CMK (cell line): ENCODE results near the gene CCDC167.

Source experiments
- DNase-seq: peaks from one replicate; pipeline ENCODE4 v3.0.0-alpha.2; 2010; ENCODE audit warnings: low read depth

Gene CCDC167

DNA sequence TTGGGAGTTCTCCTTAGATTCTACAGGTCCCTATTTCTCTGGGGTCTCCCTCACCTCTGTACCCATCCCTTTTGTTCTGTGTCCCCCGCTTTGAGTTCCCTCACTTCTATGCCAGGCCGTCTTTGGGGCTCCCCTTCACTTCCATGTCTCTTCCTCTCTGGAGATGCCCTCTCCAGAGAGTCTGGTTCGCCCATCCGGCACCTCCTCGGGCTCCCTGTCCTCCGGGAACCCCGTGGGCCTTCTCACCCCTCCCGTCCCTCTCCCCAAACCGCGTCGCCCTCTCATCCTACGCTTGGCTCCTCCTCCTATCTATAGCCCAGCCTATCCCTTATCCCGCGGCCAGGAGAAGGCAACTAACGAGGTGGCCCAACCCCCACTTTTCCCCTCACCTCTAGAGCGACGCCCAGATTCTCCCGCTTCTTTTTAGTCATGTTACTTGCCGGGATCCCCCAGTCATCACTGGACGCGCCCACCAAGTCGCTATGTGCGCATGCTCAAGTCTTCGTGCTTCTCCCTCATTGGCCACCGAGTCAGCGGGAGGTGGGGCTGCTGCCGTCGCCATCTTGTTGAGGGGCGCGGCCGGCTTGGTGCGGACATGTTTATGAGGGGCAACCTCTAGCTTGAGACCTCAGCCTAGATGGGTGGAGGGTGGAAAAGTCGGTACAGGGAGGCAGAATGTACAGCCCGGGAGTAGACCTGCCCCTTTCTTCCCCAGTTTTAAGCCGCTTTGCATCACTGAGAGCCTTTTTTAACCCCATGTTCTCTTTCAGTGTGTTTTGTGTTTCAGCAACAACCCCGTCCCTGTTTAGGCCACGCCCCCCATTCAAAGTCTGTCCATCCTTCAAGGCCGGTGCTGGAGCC, at the start of gene CCDC167:
TSS of gene CCDC167 (minus strand) at position 461 of the 861 bp plus-strand sequence. CDS start at position 431, 30 bp downstream.
- peak; percentile 99 for DNase-seq

DNA sequence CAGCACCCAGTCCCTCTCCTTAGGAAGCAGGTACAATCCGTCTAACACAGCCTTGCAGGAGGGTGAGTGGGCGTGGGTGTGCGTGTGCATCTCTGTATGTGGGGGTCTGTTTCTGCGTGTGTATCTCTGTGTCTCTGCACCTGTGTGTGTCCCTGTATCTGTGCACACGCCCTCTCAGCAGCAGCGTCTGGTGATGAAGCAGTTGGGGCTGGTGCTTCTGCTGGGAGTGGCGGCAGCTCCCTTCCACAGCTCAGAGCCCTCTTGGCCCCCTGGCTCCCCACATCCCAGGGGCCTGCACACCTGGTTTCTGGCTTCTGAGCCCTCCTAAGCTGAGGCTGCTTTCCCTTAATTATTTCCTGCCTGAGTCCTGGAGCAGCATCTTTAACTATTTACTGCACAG, 49.5 kb upstream of the CCDC167 start:
- DNase-seq, result no peak

DNA sequence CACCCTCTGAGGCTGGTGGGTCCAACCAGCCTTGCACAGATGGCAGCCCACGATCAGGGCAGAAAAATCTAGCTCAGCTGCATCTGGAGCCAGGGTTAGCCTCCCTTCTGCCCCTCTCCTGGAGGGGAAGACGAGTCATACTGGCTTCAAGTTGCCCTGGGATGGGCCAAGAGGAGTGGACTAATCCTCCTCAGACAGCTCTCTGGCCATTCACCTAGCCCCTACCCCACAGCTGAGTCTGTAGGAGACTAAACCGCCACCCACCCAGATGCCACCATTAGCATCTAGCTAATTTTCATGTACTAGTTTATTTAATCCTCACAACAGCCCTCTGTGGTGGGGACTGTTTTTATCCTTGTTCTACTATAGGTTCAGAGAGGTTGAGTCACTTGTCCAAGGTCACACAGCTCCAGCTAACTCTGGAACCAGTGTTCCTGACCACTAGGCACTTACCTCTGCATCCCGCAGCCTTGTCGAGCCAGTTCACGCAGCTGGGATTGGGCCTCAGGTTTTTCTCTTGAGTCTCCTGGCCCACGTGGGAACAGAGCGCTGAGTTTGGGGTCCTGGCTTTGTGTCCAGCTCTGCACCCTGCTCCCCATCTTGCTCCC, 48.5 kb upstream of the CCDC167 start:
- no peak for DNase-seq

DNA sequence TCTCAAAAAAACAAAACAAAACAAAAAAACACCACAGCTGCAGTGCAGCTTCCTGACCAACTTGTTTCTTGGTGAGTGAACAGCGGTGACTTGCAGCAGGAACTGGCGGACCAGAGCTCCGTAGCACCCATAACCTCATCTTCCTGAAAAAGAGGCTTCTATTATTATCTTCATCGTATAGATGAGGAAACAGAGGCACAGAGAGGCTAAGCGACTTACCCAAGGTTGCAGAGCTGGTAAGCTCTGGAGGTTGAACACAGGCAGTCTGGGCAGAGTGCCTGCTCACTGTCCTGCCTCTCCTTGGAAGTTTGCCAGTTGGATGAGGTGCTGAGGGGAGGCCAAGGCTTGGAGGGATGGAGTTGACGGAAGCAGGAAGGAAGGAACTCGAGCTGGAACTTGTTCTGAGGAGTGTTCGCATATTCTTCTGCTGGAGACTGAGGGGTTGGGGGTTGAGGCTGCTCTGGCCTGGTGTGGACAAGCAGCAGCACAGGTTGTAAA, 47.9 kb upstream of the CCDC167 start:
- no peak for DNase-seq

DNA sequence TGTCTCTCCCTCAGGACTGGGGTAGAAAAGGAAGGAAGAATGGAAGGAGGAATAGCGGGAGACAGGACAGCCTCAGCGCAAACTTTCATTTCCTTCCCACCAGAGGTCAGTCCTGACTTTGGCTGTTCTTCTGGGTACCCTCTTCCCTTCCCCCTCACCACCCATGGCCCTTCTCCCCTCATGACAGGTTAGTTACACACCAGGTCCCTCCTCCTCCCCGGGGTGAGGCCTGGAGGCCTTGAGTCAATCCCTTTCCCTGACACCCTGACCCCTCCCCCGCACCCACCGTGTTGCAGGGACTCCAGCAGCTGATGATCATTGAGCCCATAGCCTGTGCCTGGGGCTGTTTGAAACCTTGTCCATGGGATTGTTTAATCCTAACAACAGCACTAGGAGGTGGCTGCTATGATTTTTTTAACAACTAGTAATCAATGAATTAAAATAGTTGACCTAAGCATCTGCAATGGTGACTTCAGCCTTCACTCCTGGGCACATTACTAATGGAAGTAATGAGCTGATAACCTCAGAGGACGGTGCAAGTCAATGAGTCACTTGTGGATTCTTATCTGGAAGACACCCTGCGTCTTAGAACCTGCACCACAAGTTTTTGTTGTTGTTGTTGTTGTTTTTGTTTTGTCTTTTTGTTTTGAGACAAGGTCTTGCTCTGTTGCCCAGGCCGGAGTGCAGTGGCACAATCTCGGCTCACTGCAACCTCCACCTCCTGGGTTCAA, 46.6 kb upstream of the CCDC167 start:
- DNase-seq, result no peak

DNA sequence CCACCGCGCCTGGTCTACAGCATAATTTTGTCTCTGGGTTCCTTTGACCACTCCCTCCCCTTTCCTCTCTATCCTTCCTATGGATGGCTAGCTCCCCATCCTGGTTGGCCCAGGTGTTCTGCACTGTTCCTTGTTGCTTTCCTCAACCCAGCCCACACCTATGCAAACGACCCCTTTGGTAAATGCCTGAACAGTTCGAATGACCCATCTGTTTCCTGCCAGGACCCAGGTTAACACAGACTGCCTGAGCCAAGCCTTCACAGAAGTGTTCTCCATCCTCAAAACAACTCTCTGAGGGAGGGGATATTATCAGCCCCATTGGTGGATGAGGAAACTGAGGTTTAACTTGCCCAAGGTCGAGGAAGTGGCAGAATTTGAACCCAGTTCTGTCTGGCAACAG, 44.8 kb upstream of the CCDC167 start:
- no peak for DNase-seq

DNA sequence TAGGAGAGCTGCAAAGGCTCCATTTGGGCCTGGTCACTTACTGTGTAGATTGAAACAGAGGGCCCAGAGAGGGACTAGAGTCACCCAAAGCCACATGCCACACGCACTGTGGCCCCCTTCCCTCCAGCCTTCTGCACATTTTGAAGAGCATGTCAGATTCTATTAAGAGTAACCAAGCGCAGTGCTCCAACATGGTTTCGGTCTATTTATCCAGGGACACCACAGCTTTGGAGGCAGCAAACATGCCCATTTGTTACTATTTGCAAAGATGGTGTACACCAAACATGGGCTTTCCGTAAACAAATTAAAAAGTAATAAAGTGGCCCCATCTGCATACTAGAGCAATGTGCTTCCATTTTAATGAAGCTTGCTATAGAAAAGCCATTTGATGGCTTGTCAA, 43.7 kb upstream of the CCDC167 start:
- no peak for DNase-seq

DNA sequence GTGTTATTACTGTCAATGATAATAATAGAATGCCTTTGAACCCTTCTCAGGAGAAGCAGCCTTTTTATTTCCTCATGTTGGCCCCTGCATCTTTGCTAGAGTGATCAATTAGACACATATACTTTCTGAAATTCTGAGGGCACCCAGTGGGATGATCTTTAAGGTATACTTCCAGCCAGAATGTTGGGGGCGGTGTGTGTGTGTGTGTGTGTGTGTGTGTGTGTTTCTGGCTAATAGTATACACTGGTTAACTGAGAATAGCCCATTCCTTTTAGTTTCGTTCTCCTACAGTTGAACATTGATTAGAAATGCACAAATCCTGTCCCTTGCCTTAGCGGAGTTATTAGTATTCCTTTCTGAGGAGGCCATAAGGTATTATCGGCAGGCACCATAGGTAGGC, 41.7 kb upstream of the CCDC167 start:
- DNase-seq, result no peak

DNA sequence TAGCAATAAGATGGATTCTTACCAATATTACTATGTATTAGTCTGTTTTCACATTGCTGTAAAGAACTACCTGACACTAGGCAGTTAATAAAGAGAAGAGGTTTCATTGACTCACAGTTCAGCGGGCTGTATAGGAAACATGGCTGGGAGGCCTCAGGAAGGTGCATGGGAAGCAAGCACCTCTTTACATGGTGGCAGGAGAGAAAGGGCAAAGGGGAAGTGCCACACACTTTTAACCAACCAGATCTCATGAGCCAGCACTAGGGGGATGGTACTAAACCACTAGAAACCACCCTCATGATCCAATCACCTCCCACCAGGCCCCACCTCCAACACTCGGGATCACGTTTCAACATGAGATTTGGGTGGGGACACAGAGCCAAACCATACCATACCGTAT, 40.7 kb upstream of the CCDC167 start:
- DNase-seq, result no peak

DNA sequence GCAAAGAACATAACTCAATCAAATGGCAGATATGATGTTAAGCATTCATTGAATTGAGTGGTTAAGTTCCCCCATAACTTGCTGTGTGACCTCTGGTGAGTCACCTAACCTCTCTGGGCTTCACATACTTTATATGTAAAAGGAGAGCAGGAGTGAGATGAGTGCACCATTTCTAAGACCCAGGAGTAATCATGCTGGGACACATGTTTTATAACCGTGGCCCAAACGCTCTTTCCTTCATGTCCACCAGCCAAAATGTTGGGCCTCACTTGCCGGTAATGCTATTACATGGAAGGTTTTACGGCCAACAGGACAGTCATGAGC, 40.3 kb upstream of the CCDC167 start:
- no peak for DNase-seq

DNA sequence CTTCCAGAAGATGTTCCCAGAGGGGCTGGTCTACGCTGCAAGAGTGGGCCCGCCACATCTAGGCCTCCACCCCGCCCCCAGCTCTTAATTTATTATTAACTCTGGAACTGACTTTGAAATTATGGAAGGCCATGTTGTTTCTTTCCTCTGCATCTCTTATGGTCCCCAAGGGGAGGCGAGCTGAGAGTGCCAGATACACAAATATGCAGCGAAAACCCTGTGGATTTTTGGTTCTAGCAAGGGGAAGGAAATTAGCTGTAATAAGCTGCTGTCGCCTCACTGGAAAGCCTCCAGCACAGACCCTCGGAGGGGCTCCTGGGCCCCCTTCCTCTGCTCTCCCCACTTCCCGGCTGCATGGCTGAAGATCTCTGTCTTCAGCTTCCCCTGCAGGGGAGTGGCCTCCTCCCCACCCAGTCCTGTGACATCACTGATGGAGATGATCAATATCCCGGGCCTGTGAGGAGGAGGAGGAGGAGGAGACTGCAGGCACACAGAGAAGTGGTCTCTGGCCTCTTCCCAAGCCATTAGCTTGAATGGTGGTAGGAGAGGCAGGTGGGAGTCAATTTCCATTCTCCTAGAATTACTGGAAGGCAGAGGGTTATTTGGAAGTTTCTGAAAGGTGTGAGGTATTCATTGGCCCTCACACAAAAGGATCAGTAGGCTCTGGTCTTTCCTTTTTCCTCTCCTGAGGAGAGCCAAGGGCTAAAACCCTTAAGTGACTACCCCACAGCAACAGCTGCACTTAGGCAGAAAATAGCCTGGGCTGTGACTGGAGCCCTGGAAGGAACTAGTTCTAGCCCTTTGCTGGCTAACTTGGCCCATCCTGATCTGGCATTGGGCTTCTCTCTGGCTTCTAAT, 39.7 kb upstream of the CCDC167 start:
- DNase-seq, result no peak

DNA sequence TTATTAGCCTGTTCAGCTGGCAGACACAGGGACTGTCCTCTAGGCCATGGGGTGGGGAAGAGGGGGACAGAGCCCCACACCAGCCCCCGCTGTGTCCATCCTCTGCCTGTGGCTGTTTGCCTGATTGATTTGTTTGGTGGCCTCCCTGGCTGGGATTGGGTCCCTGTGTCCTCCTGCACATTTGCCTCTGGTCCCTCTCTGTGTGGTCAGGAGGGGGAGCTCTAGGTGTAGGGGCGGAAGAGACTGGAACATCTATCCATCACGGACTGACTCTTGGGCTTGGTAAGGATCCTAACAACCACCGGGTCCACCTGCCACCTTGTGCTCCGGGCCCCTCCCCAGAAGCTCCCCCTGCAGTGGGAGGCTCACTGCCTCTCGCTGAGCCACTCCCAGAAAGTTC, 38.4 kb upstream of the CCDC167 start:
- DNase-seq, result no peak

DNA sequence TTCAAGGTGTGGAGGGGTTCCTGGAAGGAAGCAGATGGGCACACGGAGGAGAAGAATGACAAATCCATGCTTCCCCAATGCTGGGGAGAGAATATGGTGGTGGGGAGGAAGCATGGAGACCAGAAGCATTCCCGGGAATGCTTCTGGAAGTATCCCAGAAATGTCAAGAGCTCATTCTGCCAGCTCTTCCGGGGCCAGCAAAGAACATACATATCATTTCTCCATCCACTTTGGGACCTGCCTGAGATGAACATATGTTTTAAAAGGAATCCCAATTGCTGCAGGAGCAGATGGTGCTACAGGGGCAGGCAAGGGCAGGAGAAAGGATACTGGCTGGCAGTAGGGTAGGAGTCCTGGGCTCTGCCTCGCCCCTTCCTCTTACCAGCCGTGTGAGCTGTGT, 37.9 kb upstream of the CCDC167 start:
- DNase-seq, result no peak

DNA sequence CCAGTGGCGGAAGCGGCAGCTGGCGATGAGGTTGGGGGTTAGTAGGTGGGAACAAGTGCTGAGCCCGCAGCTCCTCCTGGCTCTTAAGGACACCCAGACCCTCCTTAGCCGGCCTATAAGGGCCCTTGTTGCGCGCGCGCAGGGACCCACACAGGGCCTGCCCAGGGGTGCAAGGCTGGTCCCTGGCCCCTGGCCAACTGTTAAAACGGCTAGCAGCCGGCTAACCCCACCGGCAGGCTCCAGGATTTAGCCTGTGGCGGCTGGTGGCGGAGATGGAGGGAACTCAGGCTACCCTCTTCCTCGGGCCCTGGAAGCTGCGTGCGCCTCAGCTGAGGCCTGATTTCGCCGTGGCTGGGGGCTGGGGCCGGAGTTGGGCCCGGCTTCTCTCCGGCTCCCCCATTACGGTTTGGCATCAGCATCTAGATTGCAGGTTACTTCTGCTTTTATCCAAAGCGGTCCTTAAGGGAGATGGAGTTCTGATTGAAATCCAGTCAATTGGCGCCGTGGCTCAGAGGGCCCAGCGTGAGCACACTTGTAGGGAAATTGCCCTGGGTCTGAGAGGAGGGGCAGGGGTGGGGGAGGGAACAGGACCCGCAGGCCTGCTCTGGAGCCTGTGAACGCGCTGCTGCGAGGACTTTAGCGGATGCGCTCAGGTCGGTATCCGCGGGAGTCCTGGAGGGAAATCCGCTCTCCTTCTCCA, 36.9 kb upstream of the CCDC167 start:
- no peak for DNase-seq

DNA sequence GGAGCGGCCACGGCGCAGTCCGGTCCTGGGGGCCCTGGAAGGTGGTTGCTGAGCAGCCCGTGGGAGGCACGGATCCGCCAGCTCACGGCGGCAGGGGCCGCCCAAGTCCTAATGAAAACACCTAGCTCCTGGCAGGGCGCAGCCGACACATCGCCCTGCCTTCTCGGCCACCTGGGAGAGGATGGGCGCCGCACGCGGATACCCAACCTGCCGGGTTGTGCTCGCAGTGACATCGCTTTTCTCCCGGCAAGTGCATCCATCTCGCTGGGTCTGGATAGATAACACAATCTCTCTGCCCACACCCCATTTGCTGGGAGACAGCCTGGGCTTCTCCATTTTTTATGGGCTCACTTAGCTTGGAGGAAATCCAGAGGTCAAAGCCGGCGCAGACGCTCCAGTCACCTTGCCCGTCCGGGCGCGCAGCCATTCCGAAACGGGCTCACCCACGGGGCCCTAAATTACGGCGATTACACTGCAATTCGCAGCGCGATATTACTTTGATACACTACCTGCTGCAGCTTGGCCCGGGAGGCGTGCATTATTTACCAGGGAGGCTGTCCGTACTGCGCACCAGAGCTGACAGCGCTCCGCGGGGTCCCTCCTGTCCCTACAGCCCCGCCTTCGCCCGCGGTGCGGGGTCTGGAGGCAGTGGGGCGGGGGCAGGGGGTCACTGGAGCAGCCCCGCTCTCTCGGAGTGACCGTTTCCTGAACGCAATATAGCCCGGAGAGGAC, 36.2 kb upstream of the CCDC167 start:
- DNase-seq, result no peak

DNA sequence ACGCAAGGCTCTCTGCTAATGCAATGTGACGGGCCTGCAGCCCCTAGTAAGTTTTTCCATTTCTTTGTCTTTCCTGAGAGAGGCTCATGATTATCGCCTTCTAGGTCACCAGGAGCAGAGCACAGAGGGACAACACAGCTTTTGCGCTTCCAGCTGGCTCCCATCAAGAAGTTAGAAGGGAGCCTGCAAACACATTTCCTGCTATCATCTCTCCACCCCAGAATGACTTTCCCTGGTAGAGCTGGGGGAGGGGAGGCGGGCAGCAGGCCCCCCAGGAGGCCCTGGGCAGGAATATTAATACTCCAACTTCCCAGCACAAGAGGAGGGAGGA, 35.7 kb upstream of the CCDC167 start:
- no peak for DNase-seq

DNA sequence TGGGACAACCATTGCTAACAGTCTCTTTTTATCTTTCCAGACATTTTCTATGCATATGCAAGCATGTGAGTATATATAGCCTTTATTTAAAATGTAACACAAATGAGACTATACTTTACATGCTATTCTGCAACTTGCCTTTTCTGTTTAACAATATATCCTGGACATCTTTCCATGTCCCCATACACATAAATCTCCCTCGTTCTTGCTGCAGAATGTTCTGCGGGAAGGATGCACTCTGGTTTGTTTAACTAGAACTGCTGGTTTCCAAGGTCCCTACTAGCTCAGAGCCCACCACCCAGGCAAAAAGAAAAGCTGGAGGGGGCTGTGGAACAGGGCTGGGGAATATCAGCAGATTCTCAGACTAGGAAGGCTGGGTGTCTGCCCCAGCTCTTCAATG, 35.2 kb upstream of the CCDC167 start:
- no peak for DNase-seq

DNA sequence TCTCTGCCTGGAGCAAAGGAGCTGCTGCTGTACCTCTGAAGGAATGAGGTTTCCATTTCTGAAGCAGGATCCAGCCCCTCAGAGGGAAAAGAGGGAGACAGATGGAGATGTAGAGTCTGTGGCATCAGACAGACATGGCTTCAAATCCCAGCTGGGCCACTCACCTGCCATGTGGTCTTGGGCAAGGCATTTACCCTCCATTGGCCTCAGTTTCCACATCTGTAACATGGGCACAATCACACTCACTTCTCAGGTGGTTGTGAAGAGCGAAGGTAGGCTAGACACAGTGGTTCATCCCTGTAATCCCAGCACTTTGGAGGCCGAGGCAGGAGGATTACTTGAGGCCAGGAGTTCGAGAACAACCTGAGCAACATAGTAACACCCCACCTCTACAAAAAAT, 32.4 kb upstream of the CCDC167 start:
- DNase-seq, result no peak

DNA sequence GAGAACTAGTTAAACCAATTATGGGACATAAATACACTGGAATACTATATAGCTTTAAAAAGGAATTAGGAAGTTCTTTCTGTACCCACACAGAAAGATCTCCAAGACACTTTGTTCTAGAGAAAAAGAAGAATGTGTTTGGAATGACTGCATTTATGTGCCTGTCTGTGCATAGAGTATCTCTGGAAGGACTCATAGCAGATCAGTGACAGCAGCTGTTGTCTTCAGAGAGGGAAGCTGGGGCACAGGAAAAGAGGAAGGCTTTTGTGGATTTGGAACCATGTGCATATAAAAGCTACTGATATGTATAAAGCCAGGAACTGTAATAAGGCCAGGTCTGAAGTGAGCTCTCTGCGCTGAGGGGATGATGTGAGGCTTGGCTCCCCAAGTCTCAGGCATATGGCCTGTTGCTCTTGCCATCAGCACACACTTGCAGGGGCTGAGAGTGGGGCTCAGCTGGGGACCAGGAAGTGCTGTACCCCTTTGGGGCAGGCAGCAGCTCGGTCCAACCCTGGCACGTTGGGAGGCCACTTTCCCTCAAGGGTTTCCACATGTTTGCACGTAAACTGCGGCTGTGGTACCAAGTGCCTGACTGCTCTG, 31.8 kb upstream of the CCDC167 start:
- no peak for DNase-seq

DNA sequence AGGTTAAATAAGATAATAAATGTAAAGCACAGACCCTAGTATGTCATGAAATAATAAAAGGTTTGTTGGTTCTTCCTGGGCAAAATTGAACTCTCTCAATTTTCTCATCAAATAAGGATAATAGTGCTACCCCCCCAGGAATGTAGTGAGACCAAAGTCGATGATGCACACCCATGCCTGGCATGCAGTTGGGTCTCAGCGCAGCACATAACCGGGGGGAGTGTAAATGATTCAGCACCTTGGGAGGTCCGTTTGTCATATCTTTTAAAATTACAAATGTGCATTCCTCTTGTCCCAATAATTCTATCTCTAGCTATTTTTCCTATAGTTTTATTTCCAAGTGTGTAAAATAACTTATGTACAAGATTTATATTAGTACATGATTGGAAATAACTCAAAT, 31.3 kb upstream of the CCDC167 start:
- DNase-seq, result no peak

DNA sequence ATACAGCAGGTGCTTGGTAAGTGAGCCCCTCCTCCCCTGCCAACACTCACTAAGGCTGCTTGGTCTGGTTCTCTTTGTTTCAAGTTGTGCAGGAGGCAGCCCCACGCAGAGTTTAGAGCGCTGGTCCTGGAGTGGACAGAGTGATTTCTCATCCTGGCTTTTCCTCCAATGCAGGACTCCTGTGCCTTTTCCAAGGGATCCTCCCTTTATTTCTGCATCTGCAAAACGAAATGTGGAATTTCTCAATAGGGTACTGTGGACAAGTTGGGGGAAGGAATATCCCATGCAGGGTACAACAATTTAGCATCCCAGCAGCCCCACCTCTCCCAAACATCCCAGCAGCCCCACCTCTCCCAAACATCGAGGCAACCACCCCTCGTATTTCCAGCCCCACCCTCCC, 30.6 kb upstream of the CCDC167 start:
- DNase-seq, result no peak
